Hepatocyte (in vitro differentiated cells): ENCODE results near the gene ZNF597. TPM values are rescaled to one million over a fixed set of nuclear protein-coding genes. Genes with fewer than 3 reads are reported as not detected.

ENCODE experiments used
- DNase-seq: peaks from one replicate; pipeline ENCODE4 v3.0.0-alpha.2; 2016; ENCODE audit warnings: low spot score
- H2AFZ ChIP-seq: fragments of 200-600 bp; sonication (generic); 2 replicates; pipeline ENCODE4 v1.6.0; 2016; ENCODE audit warnings: antibody characterized with exemption, mild to moderate bottlenecking
- H3K27ac ChIP-seq: fragments of 200-600 bp; sonication (generic); 2 replicates; pipeline ENCODE4 v1.5.1; 2016; ENCODE audit warnings: mild to moderate bottlenecking
- H3K27me3 ChIP-seq: fragments of 200-600 bp; sonication (generic); 2 replicates; pipeline ENCODE4 v1.6.1; 2016
- H3K36me3 ChIP-seq: fragments of 200-600 bp; sonication (generic); replicated peaks from 2 replicates; pipeline ENCODE4 v1.5.1; 2016; ENCODE audit warnings: low read depth; ENCODE audit not compliant: insufficient read depth
- H3K4me1 ChIP-seq: fragments of 200-600 bp; sonication (generic); 2 replicates; pipeline ENCODE4 v1.5.1; 2016; ENCODE audit warnings: mild to moderate bottlenecking, moderate library complexity; ENCODE audit not compliant: insufficient read depth
- H3K4me2 ChIP-seq: fragments of 200-600 bp; sonication (generic); 2 replicates; pipeline ENCODE4 v1.6.0; 2016
- H3K4me3 ChIP-seq: fragments of 200-600 bp; sonication (generic); 2 replicates; pipeline ENCODE4 v1.5.1; 2016; ENCODE audit warnings: mild to moderate bottlenecking
- H3K79me2 ChIP-seq: fragments of 200-600 bp; sonication (generic); 2 replicates; pipeline ENCODE4 v1.6.0; 2017; ENCODE audit warnings: mild to moderate bottlenecking
- H3K9me2 ChIP-seq: fragments of 200-600 bp; sonication (generic); replicated peaks from 2 replicates; pipeline ENCODE4 v1.6.0; 2017; ENCODE audit warnings: mild to moderate bottlenecking; ENCODE audit not compliant: insufficient read depth
- H3K9me3 ChIP-seq: fragments of 200-600 bp; sonication (generic); 2 replicates; pipeline ENCODE4 v1.5.1; 2016; ENCODE audit warnings: low read depth, mild to moderate bottlenecking
- H4K20me1 ChIP-seq: fragments of 200-600 bp; sonication (generic); 2 replicates; pipeline ENCODE4 v1.6.0; 2016; ENCODE audit warnings: mild to moderate bottlenecking; ENCODE audit not compliant: insufficient read depth, poor library complexity, severe bottlenecking
- CTCF ChIP-seq: fragments of 200-600 bp; sonication (generic); IDR thresholded peaks from 2 replicates; pipeline ENCODE4 v1.5.1; 2016; ENCODE audit warnings: antibody characterized with exemption, mild to moderate bottlenecking; ENCODE audit not compliant: poor library complexity
- EZH2 ChIP-seq: fragments of 200-600 bp; sonication (generic); IDR thresholded peaks from 2 replicates; pipeline ENCODE4 v1.6.1; 2016; ENCODE audit warnings: antibody characterized with exemption, mild to moderate bottlenecking, borderline replicate concordance
- EZH2phosphoT487 ChIP-seq: fragments of 200-600 bp; sonication (generic); IDR thresholded peaks from one replicate; pipeline ENCODE4 v1.6.1; 2018; ENCODE audit warnings: antibody characterized with exemption, mild to moderate bottlenecking, low read depth, moderate library complexity; ENCODE audit not compliant: unreplicated experiment, severe bottlenecking
- WGBS: methylation state at CpG from one replicate; pipeline ENCODE4 v1.1.6; 2016; ENCODE audit warnings: low lambda C conversion rate; ENCODE audit errors: missing lambda C conversion rate; 5-methylcytosine and 5-hydroxymethylcytosine counted together
- polyA plus RNA-seq: library from polyadenylated mRNA; unstranded; fragments of >200 nt; fragmentation: Nextera tagmentation; extraction: Ambion mirVana; gene quantifications from 2 replicates; pipeline ENCODE4 v1.2.1, GENCODE V29; 2016
- total RNA-seq: library from RNA; depleted of rRNA; stranded (reverse); fragments of >200 nt; gene quantifications from 2 replicates; pipeline ENCODE4 v1.2.3, GENCODE V29; 2014

Gene ZNF597
- total and polyA plus RNA-seq, 2 experiments from 2014 or later: 2.1 to 4.0 TPM

GRCh38 chr16:3479654-3480216 lies 36.4 kb upstream of the ZNF597 start:
- no peak for DNase-seq
- Histone ChIP-seq H3K79me2 (peaks cover 70% of the 10 kb centered on the region), H3K27ac (no peak overlapping the region), H3K36me3 (no peaks in the 10 kb centered on the region), H3K4me2 (no peak overlapping the region), H3K4me1 (no peaks in the 10 kb centered on the region), H4K20me1 (peaks cover 34% of the 10 kb centered on the region), H3K9me2 (no peaks in the 10 kb centered on the region), H3K9me3 (no peaks in the 10 kb centered on the region), H3K4me3 (no peak overlapping the region), H2AFZ (no peak overlapping the region), H3K27me3 (no peaks in the 10 kb centered on the region)
- WGBS: 95% methylated on average over 12 of the region's 12 CpGs
- TF ChIP-seq CTCF: no peak
- no peak for TF ChIP-seq EZH2
- TF ChIP-seq EZH2phosphoT487: no peak

DNA sequence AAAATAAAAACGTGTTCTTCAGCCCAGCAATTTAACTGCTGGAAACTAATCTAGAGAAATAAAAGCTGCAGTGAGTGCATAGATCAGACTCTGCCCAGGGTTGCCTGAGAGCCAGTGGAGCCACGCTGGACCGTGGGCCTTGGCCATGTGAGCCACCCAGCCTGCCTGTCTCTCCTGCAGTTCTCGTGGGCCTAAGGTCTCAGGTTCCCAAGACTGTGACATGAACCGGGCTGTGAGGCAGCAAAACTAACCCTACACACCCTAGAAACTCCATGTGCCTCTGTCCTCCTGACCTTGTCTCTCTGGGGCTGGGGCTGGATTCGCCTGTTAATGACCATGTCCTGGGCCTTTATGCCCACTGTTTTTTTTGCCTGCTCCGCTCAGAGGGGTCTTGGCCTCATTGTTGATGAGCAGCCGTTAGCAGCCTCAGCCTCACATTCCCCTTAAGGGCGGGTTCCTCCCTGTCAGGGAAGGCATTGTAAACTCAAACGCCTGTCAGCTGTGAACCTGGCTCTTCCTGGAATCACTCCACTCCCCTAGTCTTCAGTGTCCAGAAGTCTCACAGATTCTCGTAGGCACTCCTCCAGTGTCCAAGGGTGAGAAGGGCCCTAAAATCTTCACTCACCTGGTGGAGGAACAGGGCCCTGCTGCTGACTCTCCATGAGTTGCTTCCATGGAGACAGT lies 35.1 kb upstream of the ZNF597 start:
- no peak for TF ChIP-seq EZH2
- no peak for TF ChIP-seq CTCF
- no peak for TF ChIP-seq EZH2phosphoT487
- no peaks in the 10 kb centered on the region for H3K9me3 ChIP-seq
- H3K27ac ChIP-seq: no peak overlapping the region
- no peaks in the 10 kb centered on the region for H3K4me1 ChIP-seq
- H3K79me2 ChIP-seq: peaks cover 84% of the 10 kb centered on the region
- no peaks in the 10 kb centered on the region for H3K27me3 ChIP-seq
- no peak overlapping the region for H2AFZ ChIP-seq
- 78% methylated on average over 11 of the region's 11 CpGs for WGBS
- H3K9me2 ChIP-seq: no peaks in the 10 kb centered on the region
- peaks cover 48% of the 10 kb centered on the region for H4K20me1 ChIP-seq
- no peak overlapping the region for H3K4me3 ChIP-seq
- H3K4me2 ChIP-seq: no peak overlapping the region
- DNase-seq: no peak
- H3K36me3 ChIP-seq: no peaks in the 10 kb centered on the region

GRCh38 chr16:3476409-3476808 lies 33.1 kb upstream of the ZNF597 start:
- Histone ChIP-seq H3K27me3 (no peaks in the 10 kb centered on the region), H3K36me3 (no peaks in the 10 kb centered on the region), H3K4me3 (no peak overlapping the region), H4K20me1 (peaks cover 68% of the 10 kb centered on the region), H3K9me2 (no peaks in the 10 kb centered on the region), H2AFZ (no peak overlapping the region), H3K27ac (no peak overlapping the region), H3K4me1 (no peaks in the 10 kb centered on the region), H3K4me2 (no peak overlapping the region), H3K79me2 (peaks cover 95% of the 10 kb centered on the region), H3K9me3 (no peaks in the 10 kb centered on the region)
- TF ChIP-seq CTCF (no peak), EZH2 (no peak), EZH2phosphoT487 (no peak)
- no peak for DNase-seq
- WGBS: 97% methylated on average over 3 of the region's 3 CpGs
